Measurements from ENCODE around the gene CAMP.

DNA sequence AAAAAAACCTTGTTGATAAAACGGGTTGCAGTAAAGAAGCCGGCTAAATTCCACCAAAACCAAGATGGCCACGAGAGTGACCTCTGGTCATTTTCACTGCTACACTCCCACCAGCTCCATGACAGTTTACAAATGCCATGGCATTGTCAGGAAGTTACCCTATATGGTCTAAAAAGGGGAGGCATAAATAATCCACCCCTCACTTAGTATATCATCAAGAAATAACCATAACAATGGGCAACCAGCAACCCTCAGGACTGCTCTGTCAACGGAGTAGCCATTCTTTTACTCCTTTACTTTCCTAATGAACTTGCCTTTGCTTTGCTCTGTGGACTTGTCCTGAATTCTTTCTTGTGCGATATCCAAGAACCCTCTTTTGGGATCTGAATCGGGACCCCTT, 20.7 kb upstream of the CAMP start:
- TF ChIP-seq, protein P1, sequence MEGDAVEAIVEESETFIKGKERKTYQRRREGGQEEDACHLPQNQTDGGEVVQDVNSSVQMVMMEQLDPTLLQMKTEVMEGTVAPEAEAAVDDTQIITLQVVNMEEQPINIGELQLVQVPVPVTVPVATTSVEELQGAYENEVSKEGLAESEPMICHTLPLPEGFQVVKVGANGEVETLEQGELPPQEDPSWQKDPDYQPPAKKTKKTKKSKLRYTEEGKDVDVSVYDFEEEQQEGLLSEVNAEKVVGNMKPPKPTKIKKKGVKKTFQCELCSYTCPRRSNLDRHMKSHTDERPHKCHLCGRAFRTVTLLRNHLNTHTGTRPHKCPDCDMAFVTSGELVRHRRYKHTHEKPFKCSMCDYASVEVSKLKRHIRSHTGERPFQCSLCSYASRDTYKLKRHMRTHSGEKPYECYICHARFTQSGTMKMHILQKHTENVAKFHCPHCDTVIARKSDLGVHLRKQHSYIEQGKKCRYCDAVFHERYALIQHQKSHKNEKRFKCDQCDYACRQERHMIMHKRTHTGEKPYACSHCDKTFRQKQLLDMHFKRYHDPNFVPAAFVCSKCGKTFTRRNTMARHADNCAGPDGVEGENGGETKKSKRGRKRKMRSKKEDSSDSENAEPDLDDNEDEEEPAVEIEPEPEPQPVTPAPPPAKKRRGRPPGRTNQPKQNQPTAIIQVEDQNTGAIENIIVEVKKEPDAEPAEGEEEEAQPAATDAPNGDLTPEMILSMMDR (IDR thresholded peaks at IDR 0.05): no peak
- TF ChIP-seq JUND (IDR thresholded peaks at IDR 0.05): no peak

Measured in SK-N-SH (cell line).